HG03139 (cell line): ENCODE measurements around the gene LPAR2.
"Not testable (repeated sequence)": the region's sequence is repeated elsewhere in the genome, so short reads cannot be mapped to it uniquely, and the experiment has no call there.

Source experiments
- ATAC-seq: cut with Tn5 transposase; IDR thresholded peaks from one replicate; pipeline ENCODE4 v1.9.1; 2021; ENCODE audit not compliant: unreplicated experiment

LPAR2 gene

DNA sequence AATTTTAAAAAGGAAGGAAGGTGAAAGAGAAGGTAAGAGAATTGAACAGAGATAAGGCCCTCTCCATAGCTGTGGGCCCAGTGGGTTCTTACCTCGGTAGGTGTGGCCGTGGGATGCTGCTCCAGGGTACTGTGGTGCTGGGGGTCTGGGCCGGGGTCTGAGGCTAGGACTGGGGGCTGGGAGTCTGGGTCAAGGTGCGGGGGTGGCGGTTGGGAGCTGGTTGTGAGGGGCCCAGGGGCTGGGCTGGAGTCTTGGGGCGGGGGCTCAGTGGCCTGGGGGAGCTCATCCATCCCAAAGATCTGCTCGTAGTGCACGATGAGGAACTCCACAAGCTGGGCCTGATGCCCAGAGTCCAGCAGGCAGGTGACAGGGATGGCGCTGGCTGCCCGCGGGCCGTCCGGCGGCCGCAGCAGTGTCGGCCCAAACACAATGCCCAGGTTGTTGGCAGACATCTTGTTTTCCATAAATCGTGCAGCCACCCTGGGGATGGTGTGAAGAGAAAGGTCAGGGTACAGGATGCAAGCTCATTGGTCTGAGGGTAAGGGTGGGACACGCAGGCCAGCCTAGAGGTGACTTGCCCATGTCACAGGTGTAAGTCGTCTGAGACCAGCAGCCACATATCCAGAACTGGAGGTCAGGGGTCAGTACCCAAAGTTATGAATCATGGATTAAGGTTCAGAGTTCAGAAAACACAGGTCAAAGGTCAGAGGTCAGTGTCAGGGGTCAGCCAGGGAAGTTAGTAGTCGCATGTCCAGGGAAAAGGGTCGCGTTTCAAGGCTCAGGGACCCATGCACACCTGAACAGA lies 5.9 kb upstream of the LPAR2 start:
- ATAC-seq: no peak

DNA sequence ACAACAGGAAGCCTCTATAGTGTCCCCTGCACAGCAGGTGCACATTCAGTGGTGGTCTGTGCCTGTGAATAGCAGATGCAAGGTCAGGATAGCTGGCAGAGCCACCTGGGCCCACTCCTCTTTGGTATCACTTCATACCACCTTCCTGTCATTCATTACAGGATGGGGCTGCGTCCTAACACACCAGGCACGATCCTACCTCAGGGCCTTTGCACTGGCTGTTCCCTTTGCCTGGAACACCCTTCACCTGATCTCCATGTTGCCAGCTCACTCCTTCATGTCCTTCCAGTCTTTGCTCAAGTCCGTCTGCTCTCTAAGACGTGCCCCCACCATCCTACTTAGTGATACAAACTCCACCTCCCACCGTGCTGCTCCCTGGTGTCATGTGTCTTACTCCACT lies 4.6 kb upstream of the LPAR2 start:
- no peak for ATAC-seq

DNA sequence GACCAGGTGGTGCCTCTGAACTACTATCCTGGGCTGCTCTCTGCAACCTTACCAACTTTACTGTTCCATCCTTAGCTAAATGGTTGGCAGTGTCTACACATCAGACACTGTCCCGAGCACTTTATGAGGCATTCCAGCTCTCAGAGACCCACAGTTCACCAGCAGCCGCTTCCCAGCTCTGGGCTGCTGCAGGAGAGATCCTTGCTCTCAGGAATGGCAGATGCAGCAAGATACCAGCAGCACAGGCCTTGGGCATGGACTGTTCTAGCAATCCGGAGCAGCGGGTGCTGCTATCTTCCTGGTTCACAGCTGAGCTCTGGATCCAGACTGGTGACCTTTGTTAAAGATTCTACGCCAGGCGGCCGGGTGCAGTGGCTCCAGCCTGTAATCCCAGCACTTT lies 3.3 kb upstream of the LPAR2 start:
- ATAC-seq: no peak

DNA sequence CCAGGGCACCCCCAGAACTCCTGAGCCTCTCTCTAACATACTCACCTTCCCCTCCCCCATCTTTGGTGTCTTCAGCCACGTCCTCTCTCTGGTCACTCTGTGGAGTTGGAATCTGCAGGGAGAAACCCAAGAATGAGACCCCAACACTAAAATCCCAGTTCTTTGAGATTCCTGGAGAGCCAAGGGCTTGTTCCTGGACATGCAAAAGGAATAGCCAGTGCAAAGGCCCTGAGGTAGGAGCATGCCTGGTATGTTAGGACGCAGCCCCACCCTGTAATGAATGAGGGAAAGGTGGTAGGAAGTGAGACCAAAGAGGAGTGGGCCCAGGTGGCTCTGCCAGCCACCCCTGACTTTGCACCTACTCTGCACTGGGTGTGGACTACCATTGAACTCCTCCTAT lies 2.4 kb upstream of the LPAR2 start:
- ATAC-seq: no peak

DNA sequence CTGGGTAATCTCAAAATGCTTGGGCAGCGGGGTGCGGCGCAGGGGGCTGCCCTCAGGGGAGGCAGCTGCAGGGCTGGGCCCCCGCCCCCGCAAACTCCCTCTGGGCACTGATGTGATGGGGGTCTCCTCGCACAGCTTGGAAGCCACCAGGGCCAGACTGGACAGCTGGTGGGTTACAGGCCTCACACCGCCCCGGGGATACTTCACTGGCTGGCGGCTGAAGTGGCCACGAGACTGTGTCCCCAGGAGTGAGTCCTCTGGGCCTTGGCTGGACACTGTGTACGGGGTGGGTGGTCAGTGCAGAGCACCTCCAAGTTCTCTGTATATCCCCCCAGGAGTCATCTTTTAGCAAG lies 2.0 kb upstream of the LPAR2 start:
- no peak for ATAC-seq

DNA sequence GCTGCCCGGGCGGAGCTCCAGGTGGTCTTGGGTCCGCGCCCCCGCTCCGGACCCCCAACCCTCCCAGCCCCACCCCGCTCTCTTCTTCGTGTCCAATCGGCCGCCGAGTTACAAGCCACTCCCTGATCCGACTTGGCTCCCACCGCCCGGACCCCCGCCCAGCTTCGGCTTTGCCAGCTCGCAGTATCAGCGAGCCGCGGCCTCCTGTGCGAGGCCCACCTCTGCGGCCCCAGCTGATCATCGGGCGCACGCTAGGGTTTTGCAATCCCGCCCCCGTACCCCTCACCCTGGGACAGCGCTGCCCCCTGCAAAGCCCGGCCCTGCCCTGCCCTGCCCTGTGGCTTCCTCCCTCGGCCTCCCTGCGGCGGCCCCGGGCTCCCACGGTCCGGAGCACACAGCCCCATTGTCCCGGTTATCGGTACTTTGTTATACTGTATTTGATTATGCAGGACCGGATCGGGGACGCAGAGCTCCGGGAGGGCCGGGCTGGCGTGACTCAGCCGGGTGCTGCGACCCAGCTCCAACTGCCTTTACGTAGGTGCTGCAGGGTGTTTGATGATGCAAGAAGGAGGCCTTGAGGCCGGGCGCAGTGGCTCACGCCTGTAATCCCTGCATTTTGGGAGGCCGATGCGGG lies 598 bp upstream of the LPAR2 start:
- ATAC-seq: no peak

DNA sequence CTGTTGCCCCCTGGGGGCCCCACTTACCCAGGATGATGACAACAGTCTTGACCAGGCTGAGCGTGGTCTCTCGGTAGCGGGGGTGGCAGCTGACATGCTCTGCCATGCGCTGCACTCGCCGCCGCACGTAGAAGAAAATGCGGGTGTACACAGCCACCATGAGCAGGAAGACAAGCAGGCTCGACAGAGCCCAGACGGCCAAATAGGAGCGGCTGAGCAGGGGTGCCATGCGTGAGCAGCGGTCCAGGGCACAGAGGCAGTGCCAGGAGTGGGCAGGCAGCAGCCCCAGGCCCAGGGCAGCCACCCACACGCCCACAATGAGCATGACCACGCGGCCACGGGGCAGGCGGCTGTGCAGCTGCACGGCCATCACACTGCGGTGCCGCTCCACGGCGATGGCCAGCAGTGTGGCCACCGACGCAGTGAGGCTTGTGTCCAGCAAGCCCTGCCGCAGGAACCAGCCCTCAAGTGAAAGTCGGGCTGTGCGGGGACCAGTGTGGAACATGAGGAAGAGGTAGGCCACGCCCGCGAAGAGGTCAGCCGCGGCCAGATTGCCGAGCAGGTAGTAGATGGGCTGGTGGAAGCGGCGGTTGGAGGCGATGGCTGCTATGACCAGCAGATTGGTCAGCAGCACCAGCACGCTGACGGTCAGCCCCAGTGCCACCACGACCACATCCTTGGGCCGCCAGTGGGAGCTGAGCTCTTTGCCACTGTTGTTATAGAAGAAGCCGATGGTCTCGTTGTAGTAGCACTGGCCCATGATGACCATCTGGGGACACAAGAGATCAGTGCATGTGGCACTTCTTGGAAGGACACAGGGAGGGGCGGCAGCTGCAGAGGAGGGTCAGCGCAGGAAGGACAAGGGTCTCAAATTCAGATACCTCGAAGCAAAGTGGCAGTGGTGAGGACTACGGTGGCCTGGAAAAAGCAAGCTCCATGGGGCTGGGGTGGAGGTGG lies 1.2 kb downstream of the LPAR2 start:
- ATAC-seq: no peak

DNA sequence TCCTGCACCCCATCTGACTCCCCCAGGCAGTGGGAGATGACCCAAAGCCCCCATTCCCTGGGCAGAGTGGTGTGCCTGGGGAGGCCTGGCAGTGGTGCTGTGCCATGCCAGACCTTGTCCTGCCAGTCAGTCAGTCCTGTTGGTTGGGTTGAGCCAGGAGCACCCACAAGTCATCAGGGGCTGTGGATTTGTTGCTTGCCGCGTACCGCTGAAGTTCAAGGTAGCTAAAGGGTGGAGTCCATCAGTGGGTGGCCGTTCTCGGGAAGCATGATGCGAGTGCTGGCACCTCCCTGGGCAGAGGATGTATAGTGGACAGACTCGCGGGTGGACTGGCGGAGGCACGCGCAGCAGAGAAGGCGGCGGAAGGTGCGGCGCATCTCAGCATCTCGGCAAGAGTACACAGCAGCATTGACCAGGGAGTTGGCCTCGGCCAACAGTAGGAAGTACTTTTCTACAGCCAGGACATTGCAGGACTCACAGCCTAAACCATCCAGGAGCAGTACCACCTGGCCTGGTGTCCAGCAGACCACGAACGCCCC lies 3.9 kb downstream of the LPAR2 start:
- no peak for ATAC-seq

DNA sequence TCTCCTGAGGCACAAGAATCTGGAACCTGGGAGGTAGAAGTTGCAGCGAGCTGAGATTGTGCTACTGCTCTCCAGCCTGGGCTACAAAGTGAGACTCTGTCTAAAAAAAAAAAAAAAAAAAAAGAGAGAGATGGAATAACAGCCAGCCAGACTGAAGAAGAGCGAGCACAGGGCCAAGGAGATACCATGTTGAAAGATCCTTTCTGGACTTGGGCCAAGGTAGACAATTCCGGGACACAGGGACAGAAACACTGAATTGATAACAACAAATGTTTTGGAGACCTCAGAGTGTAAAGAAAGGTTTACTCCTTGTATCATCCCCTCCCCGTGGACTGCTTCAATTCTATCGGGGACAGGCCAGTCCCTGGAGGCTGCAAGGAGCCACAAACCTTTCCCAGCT lies 4.6 kb downstream of the LPAR2 start:
- no peak for ATAC-seq

DNA sequence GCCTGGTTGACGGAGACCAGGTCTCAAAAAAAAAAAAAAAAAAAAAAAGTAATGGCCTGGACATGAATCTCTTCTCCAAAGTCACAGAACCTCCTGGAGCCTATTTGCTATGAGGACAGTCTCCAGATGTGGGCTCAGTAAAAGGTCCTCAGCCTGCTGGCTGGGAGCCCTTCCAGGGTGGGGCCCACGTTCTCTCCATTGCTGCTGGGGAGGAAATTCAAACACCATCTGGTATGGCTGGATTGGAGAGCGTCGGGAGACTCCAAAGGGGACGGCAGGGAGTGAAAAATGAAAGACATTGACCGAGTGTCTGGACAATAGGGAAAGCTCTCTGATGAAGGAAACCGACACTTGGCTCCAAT lies 8.2 kb downstream of the LPAR2 start:
- ATAC-seq: no peak

DNA sequence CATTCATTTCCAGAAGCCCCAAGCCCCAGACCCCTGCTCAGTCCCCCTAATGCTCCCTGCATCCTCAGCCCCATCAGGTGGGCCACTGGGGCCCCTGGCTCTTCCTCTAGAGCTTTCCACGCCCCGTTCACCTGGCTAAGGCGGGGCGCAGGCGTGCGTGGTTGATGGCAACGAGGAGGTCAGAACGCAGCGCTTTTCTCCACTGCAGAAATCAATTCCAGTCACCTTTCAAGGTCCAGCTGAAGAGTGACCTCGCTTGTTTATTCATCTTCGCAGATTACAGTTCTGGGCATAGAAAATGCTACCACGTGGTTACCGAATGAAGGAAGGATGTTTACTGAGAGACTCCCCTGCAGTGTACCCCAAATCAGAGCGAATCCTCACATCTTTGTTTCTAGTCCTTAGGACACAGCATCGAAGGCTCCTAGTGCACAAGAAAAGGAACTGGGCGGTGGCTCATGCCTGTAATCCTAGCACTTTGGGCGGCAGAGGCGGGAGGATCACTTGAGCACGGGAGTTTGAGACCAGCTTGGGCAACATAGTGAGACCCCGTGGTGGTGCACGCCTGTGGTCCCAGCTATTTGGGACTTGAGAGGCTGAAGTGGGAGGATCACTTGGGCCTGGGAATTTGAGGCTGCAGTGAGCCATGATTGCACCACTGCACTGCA lies 8.7 kb downstream of the LPAR2 start:
- no peak for ATAC-seq

DNA sequence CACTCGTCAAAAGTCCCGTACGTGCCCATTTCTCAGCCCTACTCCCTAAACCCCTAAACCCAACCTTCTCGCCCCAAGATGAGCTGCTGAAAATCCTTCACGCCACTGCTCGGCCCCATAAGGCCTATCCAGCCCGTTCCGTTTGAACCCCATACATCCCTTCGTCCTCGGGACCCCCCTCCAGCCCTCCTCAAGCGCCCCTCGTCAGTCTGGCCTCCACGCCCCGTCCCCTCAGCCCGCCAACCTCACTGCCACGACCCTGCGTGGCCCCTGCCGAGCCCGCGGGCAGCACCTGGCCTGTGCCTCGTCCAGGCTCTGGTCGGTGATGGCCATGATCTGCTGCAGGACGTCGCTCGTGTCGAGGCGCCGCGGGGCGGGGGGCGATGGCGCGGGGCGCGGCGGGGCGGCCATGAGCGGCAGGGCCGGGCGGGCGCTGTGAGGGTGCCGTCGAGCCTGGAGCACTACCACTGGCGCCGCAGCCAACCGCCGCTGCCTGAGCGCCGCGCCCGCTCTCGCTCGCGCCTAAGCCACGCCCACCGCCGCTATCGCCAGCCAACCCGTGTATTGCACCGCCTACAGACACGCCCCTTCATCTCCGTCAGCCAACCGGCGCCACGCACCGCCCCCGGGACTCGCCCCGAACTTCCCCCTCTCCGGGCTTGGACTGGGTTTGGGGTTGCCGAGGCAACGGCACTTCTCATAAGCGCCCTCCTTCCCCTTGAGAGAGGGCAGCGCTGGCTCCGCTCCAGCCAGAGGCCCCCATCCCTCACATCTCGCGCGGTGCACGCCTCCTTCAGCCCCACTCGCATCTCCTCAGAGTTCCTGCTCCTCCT lies 9.6 kb downstream of the LPAR2 start, which contains the start of gene PBX4:
TSS of gene PBX4 (minus strand) at position 469 of the 833 bp plus-strand sequence. CDS start at position 411, 58 bp downstream.
- ATAC-seq: peak; percentile 94

DNA sequence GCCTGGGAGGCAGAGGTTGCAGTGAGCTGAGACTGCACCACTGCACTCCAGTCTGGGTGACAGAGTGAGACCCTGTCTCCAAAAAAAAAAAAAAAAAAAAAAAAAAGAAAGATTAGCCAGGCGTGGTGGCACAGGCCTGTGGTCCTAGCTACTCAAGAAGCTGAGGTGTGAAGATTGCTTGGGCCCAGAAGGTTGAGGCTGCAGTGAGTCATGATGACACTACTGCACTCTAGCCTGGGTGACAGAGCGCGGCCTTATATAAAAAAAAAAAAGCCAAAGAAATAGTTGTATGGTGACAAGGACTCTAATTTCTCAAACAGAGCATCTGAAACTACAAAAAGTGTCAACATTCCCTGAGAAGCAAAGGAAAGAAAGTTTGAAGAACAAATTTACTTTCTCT lies 12.9 kb downstream of the LPAR2 start:
- no peak for ATAC-seq

DNA sequence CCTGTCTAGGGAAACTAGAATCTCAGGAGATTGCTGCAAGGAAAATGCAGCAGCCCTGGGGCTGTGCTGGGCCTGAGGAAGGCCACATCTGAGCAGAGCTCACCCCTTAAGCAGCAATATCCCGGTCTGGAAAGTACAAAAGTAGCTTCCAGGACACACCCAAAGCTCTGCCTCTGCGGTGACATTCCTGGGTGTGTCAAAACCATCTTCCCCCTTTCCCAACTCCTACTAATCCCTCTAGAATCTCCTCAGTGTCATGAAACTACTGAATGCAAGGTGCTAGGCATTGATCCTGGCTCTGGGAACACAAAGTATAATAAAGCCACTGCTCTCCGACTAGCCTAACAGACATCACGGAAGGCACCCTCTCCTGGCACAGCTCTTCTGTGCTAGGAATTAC lies 14.5 kb downstream of the LPAR2 start:
- no peak for ATAC-seq

DNA sequence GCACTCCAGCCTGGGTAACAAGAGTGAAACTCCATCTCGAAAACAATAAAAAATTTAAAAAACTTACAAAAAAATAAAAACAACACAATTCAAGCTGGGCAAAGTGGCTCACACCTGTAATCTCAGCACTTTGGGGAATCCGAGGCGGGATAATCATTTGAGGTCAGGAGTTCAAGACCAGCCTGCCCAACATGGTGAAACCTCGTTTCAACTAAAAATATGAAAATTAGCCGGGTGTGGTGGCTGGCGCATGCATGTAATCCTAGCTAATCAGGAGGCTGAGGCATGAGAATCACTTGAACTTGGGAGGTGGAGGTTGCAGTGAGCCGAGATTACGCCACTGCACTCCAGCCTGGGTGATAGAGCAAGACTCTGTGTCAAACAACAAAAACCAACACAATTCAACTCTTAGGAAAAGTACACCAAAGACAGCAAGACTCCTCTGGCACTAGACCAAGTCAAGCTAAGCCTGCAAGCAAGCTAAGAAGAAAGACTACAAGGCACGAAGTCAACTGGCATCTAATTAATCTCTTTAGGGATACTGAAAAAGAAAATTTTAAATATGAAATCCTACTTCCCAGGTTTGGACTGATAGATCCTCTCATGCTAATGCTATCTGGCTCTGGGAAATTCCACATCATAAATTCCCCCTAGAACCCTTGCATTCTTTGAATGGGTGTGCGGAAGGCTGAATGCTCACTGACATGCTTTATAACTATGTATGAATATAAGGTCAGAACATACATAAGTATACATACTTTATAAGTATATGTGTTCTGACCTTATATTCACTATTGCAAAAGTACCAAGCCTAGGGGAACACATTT lies 17.4 kb downstream of the LPAR2 start:
- ATAC-seq: no peak

DNA sequence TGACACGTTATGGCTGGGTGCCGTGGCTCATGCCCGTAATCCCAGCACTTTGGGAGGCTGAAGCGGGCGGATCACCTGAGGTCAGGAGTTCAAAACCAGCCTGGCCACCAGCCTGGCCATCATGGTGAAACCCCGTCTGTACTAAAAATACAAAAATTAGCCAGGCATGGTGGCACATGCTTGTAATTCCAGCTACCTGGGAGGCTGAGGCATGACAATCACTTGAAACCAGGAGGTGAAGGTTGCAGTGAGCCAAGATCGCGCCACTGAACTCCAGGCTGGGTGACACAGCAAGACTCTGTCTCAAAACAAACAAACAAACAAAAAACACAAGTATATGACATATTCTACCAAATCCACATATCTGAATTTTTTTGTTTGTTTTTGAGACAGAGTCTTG lies 21.3 kb downstream of the LPAR2 start:
- ATAC-seq: not testable (repeated sequence)

DNA sequence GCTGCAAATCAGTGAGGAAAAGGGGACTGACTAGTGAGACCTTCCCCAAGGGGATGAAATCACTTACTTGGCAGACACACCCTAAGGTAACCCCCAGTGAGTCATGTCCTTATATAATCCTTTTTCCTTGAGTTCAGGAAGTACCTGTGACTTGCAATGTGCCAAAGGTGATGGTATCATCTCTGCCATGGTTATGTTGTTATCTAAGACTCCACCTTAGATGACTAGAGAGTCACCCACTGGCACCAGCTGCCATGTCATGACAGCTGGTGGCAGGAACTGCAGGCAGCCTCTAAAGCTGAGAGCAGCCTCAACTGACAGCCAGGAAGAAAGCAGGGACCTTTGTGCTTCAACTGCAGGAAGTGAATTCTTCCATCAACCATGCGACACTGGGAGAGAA lies 22.0 kb downstream of the LPAR2 start:
- no peak for ATAC-seq

DNA sequence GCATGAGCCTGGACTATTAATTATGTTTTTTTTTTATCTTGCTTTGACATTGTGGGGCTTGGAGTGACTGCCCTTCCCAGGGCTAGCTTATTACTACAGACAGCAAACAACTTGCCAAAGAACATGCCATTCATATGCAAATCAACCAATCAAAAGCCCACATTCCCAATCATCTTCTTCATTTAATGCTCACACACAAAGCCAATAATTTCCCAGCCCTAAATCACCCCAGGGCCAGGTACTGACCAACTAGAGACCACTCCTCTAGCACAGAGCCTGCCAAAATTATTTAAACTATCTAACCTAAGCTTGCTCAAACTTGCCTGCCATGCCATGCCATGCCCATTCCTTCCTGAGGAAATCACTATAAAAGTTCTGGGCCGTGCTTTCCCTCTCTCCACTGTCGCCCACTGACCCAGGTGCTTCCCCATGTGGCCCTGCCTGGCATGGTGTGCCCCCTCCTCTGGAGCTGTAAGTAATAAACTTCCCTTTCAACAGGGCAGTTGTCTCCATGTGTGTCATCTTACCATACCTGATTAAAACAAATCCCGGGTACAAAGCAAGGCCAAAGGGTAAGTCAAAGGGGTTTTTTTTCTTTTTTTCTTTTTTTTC lies 25.2 kb downstream of the LPAR2 start:
- ATAC-seq: no peak
